Ovary (tissue), 9 donors: ENCODE data around the gene PI4KB. TPM values are rescaled to one million over a fixed set of nuclear protein-coding genes. Genes with fewer than 3 reads are reported as not detected.

Source experiments
- DNase-seq, 5 donors: peaks; one replicate each; pipeline ENCODE4 v3.0.0-alpha.2; 2019 to 2020
- H3K27ac ChIP-seq, 2 donors: fragments of 200-600 bp; one replicate each; pipeline versions ENCODE4 v1.5.1 to v1.8.0; 2019 to 2022
- H3K27me3 ChIP-seq: fragments of 200-600 bp; one replicate; pipeline ENCODE4 v1.8.0; 2022
- H3K36me3 ChIP-seq: fragments of 200-600 bp; sonication (generic); one replicate; pipeline ENCODE4 v1.5.1; 2019
- H3K4me1 ChIP-seq: one replicate; pipeline ENCODE4 v1.8.1; 2013; ENCODE audit warnings: mild to moderate bottlenecking, moderate library complexity; ENCODE audit not compliant: insufficient read depth
- H3K4me3 ChIP-seq: fragments of 200-600 bp; sonication (generic); one replicate; pipeline ENCODE4 v1.5.1; 2017
- H3K9me3 ChIP-seq, 2 donors: fragments of 200-600 bp in 1 of 2; sonication (generic) in 1 of 2; one replicate each; pipeline versions ENCODE4 v1.5.1 to v1.8.1; 2013 to 2019; ENCODE audit warnings: mild to moderate bottlenecking in 1 of 2, moderate library complexity in 1 of 2
- CTCF ChIP-seq, 3 donors: fragments of 450-650 bp in 2 of 3; fragments of 200-600 bp in 1 of 3; IDR thresholded peaks; one replicate each; pipeline versions ENCODE4 v1.5.1 to v1.8.0; 2016 to 2022; ENCODE audit warnings: antibody characterized with exemption in 3 of 3, mild to moderate bottlenecking in 1 of 3
- EP300 ChIP-seq: sonication (generic); formaldehyde crosslinking; IDR thresholded peaks from one replicate; pipeline ENCODE4 v1.6.1; 2017; ENCODE audit warnings: antibody characterized with exemption
- POLR2A ChIP-seq: fragments of 450-650 bp; IDR thresholded peaks from one replicate; pipeline ENCODE4 v1.6.1; 2017; ENCODE audit warnings: antibody characterized with exemption, mild to moderate bottlenecking, moderate library complexity
- WGBS, 3 donors: extraction: QIAGEN DNeasy Blood & Tissue Kit in 1 of 3; methylation state at CpG; one replicate each; pipeline versions ENCODE4 v1.1.5 to v1.1.7; 2013 to 2017; 5-methylcytosine and 5-hydroxymethylcytosine counted together
- intact Hi-C, 4 donors: fragments of 100-400 bp; cut with DNase I; formaldehyde crosslinking; loops; one replicate each; pipeline versions ENCODE4 v1.11.0 to v1.15.1; 2022 to 2023
- polyA plus RNA-seq, 2 donors: library from polyadenylated mRNA; stranded (reverse); fragments of 200-250 nt in 1 of 2; fragments of 350-450 nt in 1 of 2; fragmentation: Illumina TruSeq in 1 of 2; extraction: RNeasy Lipid Tissue Mini Kit (QIAGEN cat#74804) in 1 of 2; gene quantifications; one replicate each; pipeline ENCODE4 v1.2.3, GENCODE V29; 2013 to 2014
- total RNA-seq, 7 donors: library from RNA; depleted of rRNA in 2 of 7; stranded (reverse); fragments of >200 nt in 2 of 7; fragmentation: NEBNext Ultra II Directional in 3 of 7; extraction: Animal tissue kit (Norgen Biotek cat#: 25700) in 3 of 7; gene quantifications; one replicate each; pipeline versions ENCODE4 v1.1.0 to v1.2.4, GENCODE V29; 2016 to 2023
- donor health status: DM: no; HTN: no; CAD: no; lungs with moderate emphysema.
- donor health status: DM: no; HTN: no; CAD: no.
- donor health status: Bipolar disorder and iron deficiency.
- donor health status: DM: yes; HTN: yes; CAD: no.
- donor health status: DM: no; HTN: no; CAD: no.
- donor health status: DM: yes; HTN: yes; CAD: no.

Gene PI4KB
- total and polyA plus RNA-seq, 9 donors: 39.8 to 88.9 (median 63.8) TPM

- TF ChIP-seq POLR2A: no peak
- TF ChIP-seq EP300: no peak
- no peak for TF ChIP-seq CTCF (IDR thresholded peaks at IDR 0.05)
- 85 to 87% (median 85%) methylated on average over 14 of the region's 14 CpGs for WGBS, 3 donors
- DNase-seq: no peak
- Histone ChIP-seq H3K27ac (no peak overlapping the region), H3K4me3 (no peak overlapping the region), H3K9me3 (no peaks in the 10 kb centered on the region), H3K27me3 (no peaks in the 10 kb centered on the region), H3K4me1 (no peaks in the 10 kb centered on the region), H3K36me3 (no peaks in the 10 kb centered on the region)
- intact Hi-C loops: no loop called here
Observed at GRCh38 chr1:151265446-151266236, 61.6 kb downstream of the PI4KB start.

DNA sequence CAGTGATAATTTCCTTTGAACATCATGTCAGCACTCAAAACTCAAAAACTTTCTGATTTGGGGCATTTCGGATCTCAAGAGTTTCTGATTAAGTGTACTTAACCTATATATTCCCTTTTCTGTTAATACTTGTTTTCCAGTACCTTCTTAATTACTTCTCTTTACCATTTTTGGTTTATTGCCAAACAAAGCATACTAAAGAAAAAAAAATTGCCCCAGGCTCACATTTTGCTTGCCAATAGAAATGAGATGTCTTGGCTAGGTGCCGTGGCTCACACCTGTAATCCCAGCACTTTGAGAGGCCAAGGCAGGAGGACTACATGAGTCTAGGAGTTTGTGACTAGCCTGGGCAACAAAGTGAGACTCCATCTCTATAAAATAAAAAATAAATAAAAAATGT is 67.9 kb downstream of the PI4KB start:
- no peaks in the 10 kb centered on the region for H3K9me3 ChIP-seq
- H3K4me3 ChIP-seq: no peak overlapping the region
- H3K27ac ChIP-seq: no peak overlapping the region
- H3K27me3 ChIP-seq: no peaks in the 10 kb centered on the region
- TF ChIP-seq POLR2A: no peak
- no peak for TF ChIP-seq CTCF (IDR thresholded peaks at IDR 0.05)
- no peak for TF ChIP-seq EP300
- intact Hi-C loops: loop anchor here in 1 of 4 donors (10.0 kb wide), 1 partner anchor 65 kb away; the partner anchor contains the start of genes PIP5K1A and VPS72
- 85 to 90% (median 88%) methylated on average over 2 of the region's 2 CpGs for WGBS, 3 donors
- peaks cover 4% of the 10 kb centered on the region for H3K4me1 ChIP-seq
- no peak for DNase-seq
- no peaks in the 10 kb centered on the region for H3K36me3 ChIP-seq

DNA sequence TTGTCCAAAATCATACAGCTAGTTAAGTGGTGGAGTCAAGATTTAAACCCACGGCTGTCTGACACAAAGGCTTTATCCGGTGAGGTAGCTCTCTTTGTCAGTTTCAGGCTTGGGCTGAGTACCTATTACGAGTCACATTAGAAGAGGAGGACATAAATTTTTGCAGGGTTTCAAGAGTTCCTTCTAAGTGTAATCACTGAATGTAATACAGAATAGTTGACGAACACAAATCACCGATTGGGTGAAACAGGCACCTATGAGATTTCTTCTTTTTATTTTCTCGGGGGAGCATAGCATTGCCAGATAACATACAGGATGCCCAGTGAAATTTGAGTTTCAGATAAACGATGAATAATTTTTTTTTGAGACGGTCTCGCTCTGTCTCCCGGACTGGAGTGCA is 71.8 kb downstream of the PI4KB start:
- Histone ChIP-seq H3K4me3 (peak overlapping the region; percentile 84), H3K4me1 (peaks cover 4% of the 10 kb centered on the region), H3K27me3 (no peaks in the 10 kb centered on the region), H3K9me3 (no peaks in the 10 kb centered on the region), H3K36me3 (no peaks in the 10 kb centered on the region), H3K27ac (no peak overlapping the region)
- 6 to 22% (median 8%) methylated on average over 10 of the region's 10 CpGs for WGBS, 3 donors
- intact Hi-C loops: loop anchor here in 1 of 4 donors (10.0 kb wide), 1 partner anchor 61 kb away; the partner anchor contains the start of genes PIP5K1A and VPS72
- DNase-seq: no peak
- no peak for TF ChIP-seq POLR2A
- TF ChIP-seq EP300: no peak

GRCh38 chr1:151254217-151255213 is 72.7 kb downstream of the PI4KB start, which contains the start of gene PSMD4:
PSMD4 (plus strand) TSS chr1:151254734; CDS start chr1:151254783, 49 bp downstream.
- peak within 1 kb of the TSS; percentile 84 for H3K4me3 ChIP-seq
- peak within 1 kb of the TSS; percentile 51 to 57 for H3K27ac ChIP-seq
- no peaks in the 10 kb centered on the region for H3K9me3 ChIP-seq
- intact Hi-C loops: loop anchor here in 3 of 4 donors (5.0 to 10.0 kb wide), 3 partner anchors 57 to 62 kb away; partner anchors contain the start of genes PIP5K1A (in 2 of the 3) and VPS72 (in 2 of the 3)
- H3K27me3 ChIP-seq: no peaks in the 10 kb centered on the region
- peaks cover 4% of the 10 kb centered on the region for H3K4me1 ChIP-seq
- WGBS, 3 donors: 7 to 10% (median 7%) methylated on average over 56 of the region's 56 CpGs
- no peaks in the 10 kb centered on the region for H3K36me3 ChIP-seq
- peak; percentile 69 for TF ChIP-seq POLR2A
- no peak for TF ChIP-seq EP300
- no peak for TF ChIP-seq CTCF (IDR thresholded peaks at IDR 0.05)
- DNase-seq: peak; percentile 93 to 96 (median 94)
